Gastroesophageal sphincter (tissue), 3 donors: ENCODE data around the gene FHIP1A.

Experiments
- EP300 ChIP-seq: sonication (generic); formaldehyde crosslinking; IDR thresholded peaks from one replicate; pipeline ENCODE4 v1.6.1; 2017; ENCODE audit warnings: antibody characterized with exemption, mild to moderate bottlenecking
- POLR2A ChIP-seq, 2 donors: fragments of 450-650 bp; IDR thresholded peaks; one replicate each; pipeline ENCODE4 v1.6.1; 2017; ENCODE audit warnings: antibody characterized with exemption in 2 of 2, mild to moderate bottlenecking in 2 of 2, moderate library complexity in 1 of 2
- TF ChIP-seq, protein P1 (sequence below), 4 experiments: fragments of 200-600 bp in 2 of 4; fragments of 450-650 bp in 2 of 4; sonication (generic) in 1 of 4; IDR thresholded peaks; one replicate each; pipeline ENCODE4 v1.5.1; 2017 to 2019; ENCODE audit warnings: antibody characterized with exemption in 4 of 4, mild to moderate bottlenecking in 2 of 4, moderate library complexity in 2 of 4

DNA sequence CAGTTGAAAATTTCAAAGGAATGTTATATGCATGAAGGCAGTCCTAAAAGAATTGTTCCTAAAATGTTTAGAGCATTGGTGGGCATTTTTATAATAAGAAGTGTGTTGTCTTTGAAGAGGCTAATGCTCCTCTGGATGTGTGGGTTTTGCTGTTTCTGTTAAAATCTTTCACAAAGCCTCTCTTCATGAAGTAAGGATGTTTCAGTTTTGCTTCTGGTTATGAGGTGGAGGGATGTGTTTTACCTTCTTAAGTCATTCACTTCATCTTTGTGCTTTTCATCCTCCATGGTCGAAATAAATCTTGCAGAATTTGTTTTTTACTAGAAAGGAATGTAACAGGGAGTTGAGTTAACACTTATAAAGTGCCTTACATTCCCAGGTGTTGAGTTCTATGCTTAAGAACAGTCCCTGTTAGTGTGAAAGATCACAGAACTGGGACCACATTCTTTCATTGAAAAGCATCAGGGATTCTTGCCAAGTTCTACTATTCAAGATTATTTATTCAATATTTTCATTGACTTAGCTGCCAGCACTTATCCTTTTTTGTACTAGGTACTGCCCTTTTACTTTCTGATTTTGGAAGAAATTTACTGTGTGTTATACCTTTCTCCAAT is 21.1 kb downstream of the FHIP1A start:
- TF ChIP-seq, protein P1, sequence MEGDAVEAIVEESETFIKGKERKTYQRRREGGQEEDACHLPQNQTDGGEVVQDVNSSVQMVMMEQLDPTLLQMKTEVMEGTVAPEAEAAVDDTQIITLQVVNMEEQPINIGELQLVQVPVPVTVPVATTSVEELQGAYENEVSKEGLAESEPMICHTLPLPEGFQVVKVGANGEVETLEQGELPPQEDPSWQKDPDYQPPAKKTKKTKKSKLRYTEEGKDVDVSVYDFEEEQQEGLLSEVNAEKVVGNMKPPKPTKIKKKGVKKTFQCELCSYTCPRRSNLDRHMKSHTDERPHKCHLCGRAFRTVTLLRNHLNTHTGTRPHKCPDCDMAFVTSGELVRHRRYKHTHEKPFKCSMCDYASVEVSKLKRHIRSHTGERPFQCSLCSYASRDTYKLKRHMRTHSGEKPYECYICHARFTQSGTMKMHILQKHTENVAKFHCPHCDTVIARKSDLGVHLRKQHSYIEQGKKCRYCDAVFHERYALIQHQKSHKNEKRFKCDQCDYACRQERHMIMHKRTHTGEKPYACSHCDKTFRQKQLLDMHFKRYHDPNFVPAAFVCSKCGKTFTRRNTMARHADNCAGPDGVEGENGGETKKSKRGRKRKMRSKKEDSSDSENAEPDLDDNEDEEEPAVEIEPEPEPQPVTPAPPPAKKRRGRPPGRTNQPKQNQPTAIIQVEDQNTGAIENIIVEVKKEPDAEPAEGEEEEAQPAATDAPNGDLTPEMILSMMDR (IDR thresholded peaks at IDR 0.05): no peak
- TF ChIP-seq EP300 (no peak), POLR2A (IDR thresholded peaks at IDR 0.05) (no peak)
